ENCODE data around the gene REN.
A peak's percentile ranks its signal among the peaks of the same experiment; 100 is the strongest.

REN gene

GRCh38 chr1:204131978-204132377 is 34.2 kb downstream of the REN start:
- no peak for DNase-seq (ENCODE audit: low spot score)

GRCh38 chr1:204130981-204131892 is 34.9 kb downstream of the REN start:
- peak; percentile 92 for DNase-seq (ENCODE audit: low spot score)

GRCh38 chr1:204130178-204130577 is 36.0 kb downstream of the REN start:
- DNase-seq (ENCODE audit: low spot score) = no peak

- peak; percentile 94 for DNase-seq (ENCODE audit: low spot score)
These were observed 36.9 kb downstream of the REN start for GRCh38 chr1:204128964-204129896.

- no peak for DNase-seq (ENCODE audit: low spot score)
These were observed 37.6 kb downstream of the REN start for GRCh38 chr1:204128464-204128963.

GRCh38 chr1:204127597-204128242 is 38.4 kb downstream of the REN start:
- peak; percentile 93 for DNase-seq (ENCODE audit: low spot score)

- DNase-seq (ENCODE audit: low spot score) = no peak
These were observed 39.2 kb downstream of the REN start for GRCh38 chr1:204126956-204127355.

- DNase-seq (ENCODE audit: low spot score) = no peak
These were observed 39.8 kb downstream of the REN start for GRCh38 chr1:204126386-204126785.

- DNase-seq (ENCODE audit: low spot score) = no peak
These were observed 40.3 kb downstream of the REN start for GRCh38 chr1:204125759-204126351.

- no peak for DNase-seq (ENCODE audit: low spot score)
These were observed 41.5 kb downstream of the REN start for GRCh38 chr1:204124639-204125038.

GRCh38 chr1:204123376-204123775 is 42.8 kb downstream of the REN start:
- DNase-seq (ENCODE audit: low spot score) = peak; percentile 55

- DNase-seq (ENCODE audit: low spot score) = no peak
These were observed 44.1 kb downstream of the REN start for GRCh38 chr1:204121840-204122555.

- DNase-seq (ENCODE audit: low spot score) = no peak
These were observed 49.6 kb downstream of the REN start for GRCh38 chr1:204116539-204116938.

GRCh38 chr1:204115116-204115515 is 51.0 kb downstream of the REN start:
- DNase-seq (ENCODE audit: low spot score) = no peak

- no peak for DNase-seq (ENCODE audit: low spot score)
These were observed 51.5 kb downstream of the REN start for GRCh38 chr1:204114606-204115005.

- no peak for DNase-seq (ENCODE audit: low spot score)
These were observed 52.2 kb downstream of the REN start for GRCh38 chr1:204113896-204114295.

- DNase-seq (ENCODE audit: low spot score) = no peak
These were observed 53.0 kb downstream of the REN start for GRCh38 chr1:204112876-204113730.

- DNase-seq (ENCODE audit: low spot score) = no peak
These were observed 55.1 kb downstream of the REN start for GRCh38 chr1:204110894-204111633.

All from hepatic stellate cell (primary cell).